GM12873 (cell line): ENCODE results near the gene EIF4A3.

Source experiments
- CTCF ChIP-seq: IDR thresholded peaks from 2 replicates; pipeline ENCODE4 v1.5.1; 2012; ENCODE audit warnings: low read depth, mild to moderate bottlenecking, moderate library complexity, low read length, control low read depth; ENCODE audit not compliant: insufficient read depth; ENCODE audit errors: missing control alignments

EIF4A3 gene

GRCh38 chr17:80145076-80146075, 1.6 kb downstream of the EIF4A3 start:
- no peak for TF ChIP-seq CTCF

- TF ChIP-seq CTCF: no peak
Observed at GRCh38 chr17:80142929-80143328, 4.0 kb downstream of the EIF4A3 start.

- no peak for TF ChIP-seq CTCF
Observed at GRCh38 chr17:80141463-80142165, 5.3 kb downstream of the EIF4A3 start.

- no peak for TF ChIP-seq CTCF
Observed at GRCh38 chr17:80138856-80139426, 8.0 kb downstream of the EIF4A3 start.

- no peak for TF ChIP-seq CTCF
Observed at GRCh38 chr17:80137131-80137530, 9.8 kb downstream of the EIF4A3 start.

- TF ChIP-seq CTCF: no peak
Observed at GRCh38 chr17:80133626-80133970, 13.3 kb downstream of the EIF4A3 start.

GRCh38 chr17:80132906-80133625, 13.9 kb downstream of the EIF4A3 start:
- TF ChIP-seq CTCF: no peak
